ENCODE results near the gene NHERF2.

NHERF2 gene

GRCh38 chr16:2061526-2061925 lies 34.8 kb downstream of the NHERF2 start:
- DNase-seq (ENCODE audit: low read depth): no peak

GRCh38 chr16:2062801-2063200 lies 36.1 kb downstream of the NHERF2 start:
- no peak for DNase-seq (ENCODE audit: low read depth)

- DNase-seq (ENCODE audit: low read depth): no peak
Measured at GRCh38 chr16:2063861-2064260, 37.2 kb downstream of the NHERF2 start.

- DNase-seq (ENCODE audit: low read depth): no peak
Measured at GRCh38 chr16:2064368-2064945, 37.8 kb downstream of the NHERF2 start.

GRCh38 chr16:2066139-2066538 lies 39.4 kb downstream of the NHERF2 start:
- no peak for DNase-seq (ENCODE audit: low read depth)

- DNase-seq (ENCODE audit: low read depth): no peak
Measured at GRCh38 chr16:2070576-2071453, 44.1 kb downstream of the NHERF2 start.

GRCh38 chr16:2071454-2072202 lies 44.9 kb downstream of the NHERF2 start:
- no peak for DNase-seq (ENCODE audit: low read depth)

- no peak for DNase-seq (ENCODE audit: low read depth)
Measured at GRCh38 chr16:2072926-2073325, 46.2 kb downstream of the NHERF2 start.

- DNase-seq (ENCODE audit: low read depth): no peak
Measured at GRCh38 chr16:2074071-2074470, 47.4 kb downstream of the NHERF2 start.

- DNase-seq (ENCODE audit: low read depth): no peak
Measured at GRCh38 chr16:2075631-2076030, 48.9 kb downstream of the NHERF2 start.

- no peak for DNase-seq (ENCODE audit: low read depth)
Measured at GRCh38 chr16:2076072-2076865, 49.6 kb downstream of the NHERF2 start.

GRCh38 chr16:2077016-2077415 lies 50.3 kb downstream of the NHERF2 start:
- no peak for DNase-seq (ENCODE audit: low read depth)

GRCh38 chr16:2077696-2078095 lies 51.0 kb downstream of the NHERF2 start:
- DNase-seq (ENCODE audit: low read depth): no peak

GRCh38 chr16:2078096-2078495 lies 51.4 kb downstream of the NHERF2 start:
- no peak for DNase-seq (ENCODE audit: low read depth)

- DNase-seq (ENCODE audit: low read depth): no peak
Measured at GRCh38 chr16:2078691-2079090, 52.0 kb downstream of the NHERF2 start.

- no peak for DNase-seq (ENCODE audit: low read depth)
Measured at GRCh38 chr16:2079311-2079800, 52.7 kb downstream of the NHERF2 start.

GRCh38 chr16:2079991-2080390 lies 53.3 kb downstream of the NHERF2 start:
- DNase-seq (ENCODE audit: low read depth): no peak

- no peak for DNase-seq (ENCODE audit: low read depth)
Measured at GRCh38 chr16:2081201-2082084, 54.7 kb downstream of the NHERF2 start.

GRCh38 chr16:2082171-2082982 lies 55.7 kb downstream of the NHERF2 start:
- no peak for DNase-seq (ENCODE audit: low read depth)

- DNase-seq (ENCODE audit: low read depth): no peak
Measured at GRCh38 chr16:2082983-2083364, 56.3 kb downstream of the NHERF2 start.

Measured in HS-5 (cell line).